GM20431 (cell line): ENCODE results near the gene ANKRD18A.
"Not testable (repeated sequence)": the region's sequence is repeated elsewhere in the genome, so short reads cannot be mapped to it uniquely, and the experiment has no call there.

Experiments used
- in situ Hi-C: fragments of 300-500 bp; cut with MseI, MboI; formaldehyde crosslinking; loops from one replicate; pipeline ENCODE4 v1.15.0; 2020; ENCODE audit warnings: low sequenced_read_pairs; ENCODE audit not compliant: unreplicated experiment

Gene ANKRD18A

GRCh38 chr9:38554966-38555365, 65.4 kb downstream of the ANKRD18A start:
- in situ Hi-C loops, result not testable (repeated sequence)

DNA sequence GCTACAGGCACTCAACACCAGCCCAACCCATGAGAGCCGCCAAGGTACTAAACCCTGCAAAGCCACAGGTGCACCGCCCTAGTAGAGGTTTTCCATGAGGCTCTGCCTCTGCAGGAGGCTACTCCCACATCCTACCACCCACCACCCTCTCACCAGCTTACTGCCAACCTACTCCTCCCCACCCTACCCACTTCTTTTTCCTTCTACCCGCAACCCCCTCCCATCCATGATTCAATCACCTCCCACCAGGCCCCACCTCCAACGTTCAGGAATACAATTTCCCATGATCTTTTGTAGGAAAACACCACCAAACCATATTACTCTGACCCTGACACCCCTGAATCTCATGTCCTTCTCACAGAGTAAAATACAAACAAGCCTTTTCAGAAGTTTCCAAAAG, 67.4 kb downstream of the ANKRD18A start:
- in situ Hi-C loops, result not testable (repeated sequence)

DNA sequence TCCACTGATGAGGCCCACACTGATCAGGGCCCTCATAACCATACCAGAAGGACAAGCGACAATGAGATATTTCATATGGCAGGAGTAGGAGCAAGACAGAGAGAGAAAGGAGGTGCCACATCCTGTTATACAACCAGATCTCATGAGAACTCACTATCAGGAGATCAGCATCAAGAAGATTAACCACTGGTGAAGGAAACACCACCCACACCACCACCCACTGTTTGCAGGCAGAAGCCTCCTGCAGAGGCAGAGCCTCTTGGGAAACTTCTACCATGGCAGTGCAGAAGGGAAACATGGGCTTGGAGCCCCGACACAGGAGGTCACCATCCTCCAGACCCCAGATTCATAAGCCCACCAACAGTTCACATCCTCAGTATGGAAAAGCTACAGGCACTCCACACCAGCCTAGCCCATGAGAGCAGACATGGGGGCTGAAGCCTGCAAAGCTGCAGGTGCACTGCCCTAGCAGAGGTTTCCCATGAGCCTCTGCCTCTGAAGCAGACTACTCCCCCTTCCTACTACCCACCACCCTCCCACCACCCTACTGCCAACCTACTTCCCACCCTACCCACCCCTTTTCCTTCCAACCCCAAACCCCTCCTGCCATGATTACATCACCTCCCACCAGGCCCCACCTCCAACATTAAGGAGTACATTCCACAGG, 73.8 kb downstream of the ANKRD18A start:
- in situ Hi-C loops, result not testable (repeated sequence)

DNA sequence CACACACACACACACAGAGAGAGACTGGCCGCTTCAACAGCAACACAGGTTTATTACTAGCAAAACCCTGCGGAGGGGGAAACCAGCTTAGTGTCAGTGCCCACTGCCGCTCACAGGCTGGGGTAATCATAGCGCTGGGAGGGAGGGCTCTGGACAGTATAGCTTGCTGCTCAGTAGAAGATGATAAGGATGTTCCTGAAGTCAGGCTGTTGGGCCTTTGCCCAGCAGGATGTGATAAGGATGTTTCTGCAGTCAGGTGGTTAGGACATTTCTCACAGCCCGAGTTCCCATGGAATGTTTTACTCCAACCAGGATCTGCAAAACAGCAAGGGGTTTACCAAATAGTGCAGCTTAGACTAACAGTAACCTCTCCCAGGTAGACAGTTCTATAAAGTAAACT, 79.9 kb downstream of the ANKRD18A start:
- in situ Hi-C loops, result not testable (repeated sequence)

GRCh38 chr9:38529317-38529716, 91.1 kb downstream of the ANKRD18A start:
- in situ Hi-C loops, result no loop called here

- in situ Hi-C loops, result no loop called here
Measured at GRCh38 chr9:38527503-38527902, 92.9 kb downstream of the ANKRD18A start.

GRCh38 chr9:38526591-38526990, 93.8 kb downstream of the ANKRD18A start:
- in situ Hi-C loops, result no loop called here

- in situ Hi-C loops, result no loop called here
Measured at GRCh38 chr9:38523121-38523520, 97.3 kb downstream of the ANKRD18A start.

DNA sequence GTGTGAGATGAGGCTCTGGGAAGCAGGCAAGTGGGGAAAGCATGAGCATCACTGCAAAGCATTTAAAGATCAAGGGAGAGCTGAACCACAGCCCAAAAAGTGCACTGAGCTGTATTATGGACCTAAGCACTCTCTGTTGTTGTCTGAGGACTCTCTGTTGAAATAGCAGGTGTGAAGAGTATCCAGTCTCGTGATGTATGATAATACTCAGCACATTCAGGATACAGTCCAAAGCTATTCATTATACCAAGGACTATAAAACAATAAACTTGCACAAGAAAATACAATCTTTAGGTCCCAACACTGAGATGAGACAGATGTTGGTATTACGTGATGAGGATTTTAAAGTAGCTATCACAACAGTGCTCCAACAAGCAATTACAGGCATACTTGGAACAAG, 98.6 kb downstream of the ANKRD18A start:
- in situ Hi-C loops, result no loop called here
